Left lung (tissue), 10 donors: ENCODE results near the gene KNOP1. TPM values are rescaled to one million over a fixed set of nuclear protein-coding genes. Genes with fewer than 3 reads are reported as not detected.

Experiments used
- ATAC-seq: fragments of 200-7000 bp; cut with Tn5 transposase; one replicate; pipeline ENCODE4 v1.9.1; 2020; ENCODE audit warnings: moderate library complexity
- DNase-seq, 4 donors: peaks; one replicate each; pipeline ENCODE4 v3.0.0-alpha.2; 2013 to 2020
- H3K27ac ChIP-seq, 2 donors: fragments of 200-600 bp; sonication (generic) in 1 of 2; one replicate each; pipeline versions ENCODE4 v1.5.0 to v1.8.0; 2020 to 2021
- H3K27me3 ChIP-seq, 2 donors: fragments of 200-600 bp; sonication (generic) in 1 of 2; one replicate each; pipeline versions ENCODE4 v1.5.0 to v1.8.0; 2020 to 2021
- H3K36me3 ChIP-seq, 2 donors: fragments of 200-600 bp; sonication (generic) in 1 of 2; one replicate each; pipeline versions ENCODE4 v1.5.0 to v1.8.0; 2020 to 2021
- H3K4me1 ChIP-seq, 2 donors: fragments of 200-600 bp; one replicate each; pipeline ENCODE4 v1.8.0; 2021
- H3K4me3 ChIP-seq, 2 donors: fragments of 200-600 bp; sonication (generic) in 1 of 2; one replicate each; pipeline versions ENCODE4 v1.5.0 to v1.8.0; 2020 to 2021; ENCODE audit warnings: mild to moderate bottlenecking in 1 of 2
- H3K9me3 ChIP-seq, 2 donors: fragments of 200-600 bp; sonication (generic) in 1 of 2; one replicate each; pipeline versions ENCODE4 v1.5.0 to v1.8.0; 2020 to 2021
- CTCF ChIP-seq, 2 donors: fragments of 200-600 bp; sonication (generic) in 1 of 2; IDR thresholded peaks; one replicate each; pipeline versions ENCODE4 v1.5.0 to v1.8.0; 2021; ENCODE audit warnings: antibody characterized with exemption in 2 of 2
- intact Hi-C, 2 donors: fragments of 100-400 bp; cut with DNase I; formaldehyde crosslinking; loops; one replicate each; pipeline versions ENCODE4 v1.11.2 to v1.14.2; 2022
- polyA plus RNA-seq, 6 donors: library from polyadenylated mRNA; unstranded; fragments of 120-200 nt; gene quantifications; one replicate each; pipeline ENCODE4 v1.2.1, GENCODE V29; 2013; ENCODE audit not compliant: insufficient read length in 6 of 6
- total RNA-seq, 2 donors: library from RNA; stranded (reverse); fragmentation: NEBNext Ultra II Directional; extraction: Animal tissue kit (Norgen Biotek cat#: 25700); gene quantifications; one replicate each; pipeline ENCODE4 v1.2.1, GENCODE V29; 2021
- donor health status: DM: no; HTN: yes; CAD: no.
- donor health status: DM: no; HTN: no; CAD: no.

Gene KNOP1
- total and polyA plus RNA-seq, 8 donors: 12.5 to 49.0 (median 32.3) TPM

- no peak for ATAC-seq
- DNase-seq: peak in 1 of 4 donors; percentile 24
- Histone ChIP-seq H3K27me3 (no peaks in the 10 kb centered on the region), H3K27ac (no peak overlapping the region), H3K4me3 (no peak overlapping the region), H3K36me3 (no peaks in the 10 kb centered on the region), H3K9me3 (no peaks in the 10 kb centered on the region), H3K4me1 (peaks cover 0 to 3% of the 10 kb centered on the region in 2 donors)
- no peak for TF ChIP-seq CTCF (IDR thresholded peaks at IDR 0.05)
- intact Hi-C loops: no loop called here
Measured at GRCh38 chr16:19748389-19749168, 30.6 kb upstream of the KNOP1 start.

DNA sequence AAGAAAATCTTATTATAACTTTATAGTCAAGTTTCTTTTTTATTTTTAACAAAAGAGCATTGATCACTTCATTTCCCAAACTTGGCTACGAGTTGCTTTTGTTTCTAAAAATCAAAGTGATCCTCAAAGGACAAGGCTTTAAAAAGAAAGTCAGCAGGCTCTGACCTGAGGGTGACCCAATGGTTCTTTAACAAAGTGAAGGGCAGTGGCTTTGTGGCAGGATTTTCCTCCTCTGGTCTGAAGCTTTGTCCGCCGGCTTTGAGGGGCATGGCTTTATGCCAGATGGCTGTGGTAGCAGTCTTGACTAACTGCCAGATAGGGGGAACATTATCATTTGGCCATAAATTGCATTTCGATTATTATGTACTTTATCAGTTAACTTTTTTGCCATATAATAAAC is 28.5 kb upstream of the KNOP1 start:
- Histone ChIP-seq H3K4me1 (no peaks in the 10 kb centered on the region), H3K9me3 (no peaks in the 10 kb centered on the region), H3K27me3 (no peaks in the 10 kb centered on the region), H3K4me3 (no peak overlapping the region), H3K36me3 (no peaks in the 10 kb centered on the region), H3K27ac (no peak overlapping the region)
- ATAC-seq: no peak
- no peak for DNase-seq
- intact Hi-C loops: no loop called here
- TF ChIP-seq CTCF (IDR thresholded peaks at IDR 0.05): no peak

- Histone ChIP-seq H3K27ac (no peak overlapping the region), H3K9me3 (no peaks in the 10 kb centered on the region), H3K4me1 (no peaks in the 10 kb centered on the region), H3K36me3 (no peaks in the 10 kb centered on the region), H3K27me3 (no peaks in the 10 kb centered on the region), H3K4me3 (no peak overlapping the region)
- ATAC-seq (no peak), DNase-seq (no peak)
- no peak for TF ChIP-seq CTCF (IDR thresholded peaks at IDR 0.05)
- intact Hi-C loops: no loop called here
Measured at GRCh38 chr16:19745286-19746010, 27.4 kb upstream of the KNOP1 start.

DNA sequence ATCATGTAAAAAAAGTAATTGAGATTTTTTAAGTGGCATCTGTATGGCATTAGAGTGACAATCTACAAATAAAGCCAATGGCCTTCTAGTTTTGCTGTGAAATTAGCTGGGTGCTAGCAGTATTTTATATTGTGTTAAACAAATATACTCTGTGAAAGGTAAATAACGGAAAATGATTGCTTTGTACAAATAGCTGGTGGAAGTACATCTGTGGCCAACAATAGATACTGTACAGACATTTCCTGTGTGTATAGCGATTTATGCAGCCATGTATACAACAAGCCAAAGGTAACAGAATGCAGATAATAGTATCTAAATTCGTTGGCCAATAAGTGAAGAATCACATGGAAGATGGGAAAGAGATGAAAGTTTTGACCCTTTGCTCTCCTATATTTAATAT is 26.6 kb upstream of the KNOP1 start:
- no peaks in the 10 kb centered on the region for H3K4me1 ChIP-seq
- H3K9me3 ChIP-seq: no peaks in the 10 kb centered on the region
- DNase-seq: no peak
- TF ChIP-seq CTCF (IDR thresholded peaks at IDR 0.05): no peak
- no peaks in the 10 kb centered on the region for H3K36me3 ChIP-seq
- intact Hi-C loops: no loop called here
- H3K27me3 ChIP-seq: no peaks in the 10 kb centered on the region
- H3K27ac ChIP-seq: no peak overlapping the region
- no peak overlapping the region for H3K4me3 ChIP-seq
- no peak for ATAC-seq

DNA sequence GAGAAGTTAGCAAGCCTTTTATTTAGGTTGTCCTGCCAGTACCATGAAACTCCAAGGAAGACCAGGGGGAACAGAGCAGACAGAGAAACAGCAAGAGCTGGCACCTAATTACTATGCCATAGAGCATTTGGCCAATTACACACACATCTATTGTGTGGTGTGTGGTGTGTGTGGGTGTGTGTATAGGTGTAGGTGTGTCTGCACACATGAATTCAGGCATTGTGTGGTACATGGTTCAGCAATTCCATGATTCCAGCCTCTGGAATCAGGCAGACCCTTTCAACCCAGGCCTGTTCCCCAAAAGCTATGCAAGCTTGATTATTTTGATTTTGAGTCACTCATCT is 25.8 kb upstream of the KNOP1 start:
- DNase-seq: no peak
- Histone ChIP-seq H3K27me3 (no peaks in the 10 kb centered on the region), H3K36me3 (no peaks in the 10 kb centered on the region), H3K4me3 (no peak overlapping the region), H3K9me3 (no peaks in the 10 kb centered on the region), H3K27ac (no peak overlapping the region), H3K4me1 (no peaks in the 10 kb centered on the region)
- ATAC-seq: no peak
- intact Hi-C loops: no loop called here
- no peak for TF ChIP-seq CTCF (IDR thresholded peaks at IDR 0.05)
